Adrenal gland (tissue), 19 donors: ENCODE data around the gene INSM1. TPM values are rescaled to one million over a fixed set of nuclear protein-coding genes. Genes with fewer than 3 reads are reported as not detected.

ENCODE experiments used
- DNase-seq, 7 donors: peaks; one replicate each; pipeline ENCODE4 v3.0.0-alpha.2; 2019 to 2020
- H3K27ac ChIP-seq, 5 donors: fragments of 200-600 bp; sonication (generic) in 4 of 5; 1 replicate in 3 of 5; 2 replicates in 2 of 5; pipeline versions ENCODE4 v1.5.1 to v1.8.0; 2016 to 2020; ENCODE audit warnings: mild to moderate bottlenecking in 1 of 5
- H3K27me3 ChIP-seq: fragments of 200-600 bp; 2 replicates; pipeline ENCODE4 v1.8.0; 2021
- H3K36me3 ChIP-seq, 2 donors: fragments of 200-600 bp; replicated peaks in 1 of 2; 1 replicate in 1 of 2; 2 replicates in 1 of 2; pipeline versions ENCODE4 v1.5.1 to v1.8.0; 2018 to 2022
- H3K4me1 ChIP-seq, 2 donors: fragments of 200-600 bp; replicated peaks in 1 of 2; 1 replicate in 1 of 2; 2 replicates in 1 of 2; pipeline versions ENCODE4 v1.5.1 to v1.8.0; 2018 to 2021
- H3K4me3 ChIP-seq, 4 donors: fragments of 200-600 bp; sonication (generic) in 3 of 4; one replicate each; pipeline ENCODE4 v1.5.1; 2016 to 2018
- H3K9me3 ChIP-seq, 3 donors: fragments of 200-600 bp; sonication (generic) in 1 of 3; replicated peaks in 1 of 3; 1 replicate in 2 of 3; 2 replicates in 1 of 3; pipeline versions ENCODE4 v1.5.1 to v1.8.0; 2016 to 2021
- POLR2A ChIP-seq, 2 donors: fragments of 450-650 bp; IDR thresholded peaks; one replicate each; pipeline ENCODE4 v1.6.1; 2017; ENCODE audit warnings: antibody characterized with exemption in 2 of 2, mild to moderate bottlenecking in 2 of 2, moderate library complexity in 1 of 2
- WGBS, 4 donors: extraction: QIAGEN DNeasy Blood & Tissue Kit in 2 of 4; methylation state at CpG; one replicate each; pipeline versions ENCODE4 v1.1.5 to v1.1.7; 2013 to 2017; 5-methylcytosine and 5-hydroxymethylcytosine counted together
- intact Hi-C, 2 donors: fragments of 100-400 bp; cut with DNase I; formaldehyde crosslinking; loops; one replicate each; pipeline versions ENCODE4 v1.14.1 to v1.15.0; 2022 to 2023
- long read RNA-seq, 10 donors: library from polyadenylated mRNA in 3 of 10; unstranded in 2 of 10; stranded (forward) in 1 of 10; transcript quantifications; one replicate each; pipeline ENCODE4 v2.0.0 and lab custom pipeline, GENCODE V29; 2021 to 2026
- polyA plus RNA-seq, 3 donors: library from polyadenylated mRNA; stranded (reverse); fragments of 200-250 nt in 2 of 3; fragments of 350-450 nt in 1 of 3; fragmentation: Illumina TruSeq in 1 of 3; extraction: RNeasy Lipid Tissue Mini Kit (QIAGEN cat#74804) in 1 of 3; gene quantifications; one replicate each; pipeline ENCODE4 v1.2.3, GENCODE V29; 2013 to 2014
- total RNA-seq, 9 donors: library from RNA; depleted of rRNA in 4 of 9; stranded (reverse); fragments of >200 nt in 4 of 9; fragments of 120-200 nt in 1 of 9; fragmentation: NEBNext Ultra II Directional in 1 of 9; extraction: Animal tissue kit (Norgen Biotek cat#: 25700) in 1 of 9; gene quantifications; one replicate each; pipeline versions ENCODE4 v1.1.0 to v1.2.4, GENCODE V29; 2013 to 2023
- TF ChIP-seq, protein P1 (sequence below), 6 experiments: fragments of 450-650 bp in 4 of 6; fragments of 200-600 bp in 2 of 6; sonication (generic) in 1 of 6; IDR thresholded peaks; 1 replicate in 5 of 6; 2 replicates in 1 of 6; pipeline versions ENCODE4 v1.5.1 to v1.8.0; 2016 to 2021; ENCODE audit warnings: antibody characterized with exemption in 6 of 6, mild to moderate bottlenecking in 2 of 6, moderate library complexity in 1 of 6
- donor health status: healthy with polysubstance abuse.
- donor health status: Bipolar disorder and iron deficiency.
- donor health status: DM: yes; HTN: yes; CAD: no.
- donor health status: DM: no; HTN: no; CAD: no.
- donor health status: DM: no; HTN: no; CAD: no.
- donor health status: DM: yes; HTN: yes; CAD: no.

Gene INSM1, protein sequence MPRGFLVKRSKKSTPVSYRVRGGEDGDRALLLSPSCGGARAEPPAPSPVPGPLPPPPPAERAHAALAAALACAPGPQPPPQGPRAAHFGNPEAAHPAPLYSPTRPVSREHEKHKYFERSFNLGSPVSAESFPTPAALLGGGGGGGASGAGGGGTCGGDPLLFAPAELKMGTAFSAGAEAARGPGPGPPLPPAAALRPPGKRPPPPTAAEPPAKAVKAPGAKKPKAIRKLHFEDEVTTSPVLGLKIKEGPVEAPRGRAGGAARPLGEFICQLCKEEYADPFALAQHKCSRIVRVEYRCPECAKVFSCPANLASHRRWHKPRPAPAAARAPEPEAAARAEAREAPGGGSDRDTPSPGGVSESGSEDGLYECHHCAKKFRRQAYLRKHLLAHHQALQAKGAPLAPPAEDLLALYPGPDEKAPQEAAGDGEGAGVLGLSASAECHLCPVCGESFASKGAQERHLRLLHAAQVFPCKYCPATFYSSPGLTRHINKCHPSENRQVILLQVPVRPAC
- 10 to 100 TPM in 1 of 9 donors, 1 to 10 TPM in 3, under 1 TPM in 2, not detected in 3; 0.10 to 13.3 (median 4.5) TPM for total RNA-seq
- polyA plus RNA-seq, result 10 to 100 TPM in 2 of 3 donors, 1 to 10 TPM in 1; 4.2 to 20.0 (median 11.2) TPM
- long read RNA-seq, donor 1, result 0 reads
- long read RNA-seq, donor 2, result 0 reads
- long read RNA-seq, donor 3, partial matches to known transcripts, result 0 of 4 reads
- long read RNA-seq, donor 3, other reads (novel, unspliced or antisense), result 0 of 4 reads
- long read RNA-seq, donor 4, result 0 reads
- long read RNA-seq, donor 5, result 0 reads
- long read RNA-seq, donor 6, result 0 reads
- long read RNA-seq, donor 7, result 0 reads
- long read RNA-seq, donor 8, result 0 reads
- long read RNA-seq, donor 9, result 0 reads
- long read RNA-seq, donor 10, transcript INSM1-201 (1 exons, 2,829 nt), result major isoform, 6 of 6 reads
- long read RNA-seq, donor 10, partial matches to known transcripts, result 0 of 6 reads
- long read RNA-seq, donor 10, other reads (novel, unspliced or antisense), result 0 of 6 reads

DNA sequence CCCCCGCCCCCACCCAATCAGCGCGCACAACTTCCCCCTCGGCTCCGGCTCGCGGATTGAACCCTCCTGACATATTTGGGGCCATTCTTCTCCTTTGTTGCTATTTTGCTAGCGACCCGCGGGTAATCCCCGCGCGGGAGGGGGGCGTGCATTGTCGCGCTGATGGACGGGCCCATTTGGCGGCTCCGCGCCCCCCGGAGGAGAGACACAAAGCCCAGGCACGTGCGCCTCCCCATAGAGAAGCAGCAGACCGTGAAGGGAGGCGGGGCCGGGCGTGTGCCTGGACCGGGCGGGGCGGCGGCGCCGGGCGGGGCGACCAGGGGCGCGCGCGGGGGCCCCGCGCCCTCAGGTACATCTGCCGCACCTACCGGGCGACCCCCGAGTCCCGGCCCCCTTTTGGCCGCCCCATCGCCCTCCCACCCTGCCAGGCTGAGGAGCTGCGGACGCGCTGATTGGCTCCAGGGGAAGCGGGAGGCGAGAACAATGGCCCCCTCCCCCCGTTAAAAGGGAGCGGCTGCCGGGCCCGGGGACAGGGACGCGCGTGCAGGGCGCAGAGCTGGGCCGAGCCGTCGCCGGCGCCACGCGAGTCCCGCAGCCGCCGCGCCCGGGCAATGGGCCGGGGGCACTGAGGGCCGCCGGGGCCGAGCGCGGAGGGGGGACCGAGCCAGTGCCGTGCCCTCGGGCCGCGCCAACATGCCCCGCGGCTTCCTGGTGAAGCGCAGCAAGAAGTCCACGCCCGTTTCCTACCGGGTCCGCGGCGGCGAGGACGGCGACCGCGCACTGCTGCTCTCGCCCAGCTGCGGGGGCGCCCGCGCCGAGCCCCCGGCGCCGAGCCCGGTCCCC lies at the start of gene INSM1:
TSS of gene INSM1 (plus strand) at position 530 of the 843 bp plus-strand sequence. CDS start at position 694, 164 bp downstream.
- H3K9me3 ChIP-seq, result no peaks in the 10 kb centered on the region
- WGBS, 4 donors, result 0 to 1% (median 0%) methylated on average over 10 to 108 of the region's 108 CpGs
- peak in 1 of 2 donors; percentile 53 for TF ChIP-seq POLR2A (IDR thresholded peaks at IDR 0.05)
- TF ChIP-seq, protein P1, sequence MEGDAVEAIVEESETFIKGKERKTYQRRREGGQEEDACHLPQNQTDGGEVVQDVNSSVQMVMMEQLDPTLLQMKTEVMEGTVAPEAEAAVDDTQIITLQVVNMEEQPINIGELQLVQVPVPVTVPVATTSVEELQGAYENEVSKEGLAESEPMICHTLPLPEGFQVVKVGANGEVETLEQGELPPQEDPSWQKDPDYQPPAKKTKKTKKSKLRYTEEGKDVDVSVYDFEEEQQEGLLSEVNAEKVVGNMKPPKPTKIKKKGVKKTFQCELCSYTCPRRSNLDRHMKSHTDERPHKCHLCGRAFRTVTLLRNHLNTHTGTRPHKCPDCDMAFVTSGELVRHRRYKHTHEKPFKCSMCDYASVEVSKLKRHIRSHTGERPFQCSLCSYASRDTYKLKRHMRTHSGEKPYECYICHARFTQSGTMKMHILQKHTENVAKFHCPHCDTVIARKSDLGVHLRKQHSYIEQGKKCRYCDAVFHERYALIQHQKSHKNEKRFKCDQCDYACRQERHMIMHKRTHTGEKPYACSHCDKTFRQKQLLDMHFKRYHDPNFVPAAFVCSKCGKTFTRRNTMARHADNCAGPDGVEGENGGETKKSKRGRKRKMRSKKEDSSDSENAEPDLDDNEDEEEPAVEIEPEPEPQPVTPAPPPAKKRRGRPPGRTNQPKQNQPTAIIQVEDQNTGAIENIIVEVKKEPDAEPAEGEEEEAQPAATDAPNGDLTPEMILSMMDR (IDR thresholded peaks at IDR 0.05), result no peak
- no peaks in the 10 kb centered on the region for H3K36me3 ChIP-seq
- H3K4me1 ChIP-seq, result peaks cover 0 to 7% of the 10 kb centered on the region in 2 donors
- H3K4me3 ChIP-seq, result peak within 1 kb of the TSS in 1 of 4 donors; percentile 36
- intact Hi-C loops, result loop anchor here (10.0 kb wide), 2 partner anchors 207 to 227 kb away; no protein-coding TSS in a partner anchor
- H3K27me3 ChIP-seq, result peaks cover 85% of the 10 kb centered on the region
- H3K27ac ChIP-seq, result peak within 1 kb of the TSS in 1 of 5 donors; percentile 59
- peak in 1 of 7 donors; percentile 80 for DNase-seq

DNA sequence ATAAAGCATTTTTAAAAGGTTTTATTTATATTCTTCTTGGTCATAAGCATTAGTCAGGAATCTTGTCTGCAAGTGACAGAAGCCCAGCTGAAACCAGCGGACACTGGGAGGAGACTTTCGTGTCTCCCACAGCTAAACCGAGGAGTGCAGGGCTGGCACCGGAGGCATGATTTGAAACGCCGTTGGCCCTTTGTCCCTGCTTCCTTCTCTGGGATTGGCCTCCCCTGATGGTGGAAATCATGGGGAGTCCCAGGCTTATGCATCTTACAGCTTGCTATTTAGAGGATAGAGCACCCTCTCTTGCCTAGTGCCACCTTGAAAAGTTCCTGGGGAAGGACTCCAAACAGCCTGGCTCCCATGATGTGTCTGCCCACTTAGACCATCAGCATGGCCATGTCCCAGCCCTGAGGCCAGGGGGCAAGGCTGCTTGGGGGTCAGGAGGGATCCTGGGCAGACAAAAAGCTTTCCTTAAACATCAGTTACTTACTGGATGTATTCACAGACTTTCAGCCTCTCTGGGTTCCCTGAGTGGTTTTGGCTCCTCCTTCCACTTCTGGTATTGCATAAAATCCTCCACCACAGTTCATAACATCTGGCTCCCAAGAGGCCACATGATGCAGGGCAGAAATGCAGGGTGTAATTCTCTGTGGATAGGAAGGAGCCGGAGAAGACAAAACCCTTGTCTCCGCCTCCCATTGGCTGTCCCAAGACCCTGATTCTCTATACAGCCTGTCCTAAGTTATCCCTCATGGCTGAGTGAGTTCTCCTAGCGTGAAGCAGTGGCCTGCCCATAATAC lies 49.3 kb upstream of the INSM1 start:
- TF ChIP-seq, protein P1 (IDR thresholded peaks at IDR 0.05), result no peak
- TF ChIP-seq POLR2A (IDR thresholded peaks at IDR 0.05), result no peak
- H3K4me3 ChIP-seq, result no peak overlapping the region
- intact Hi-C loops, result no loop called here
- 78 to 86% (median 79%) methylated on average over 8 to 9 of the region's 9 CpGs for WGBS, 4 donors
- no peaks in the 10 kb centered on the region for H3K4me1 ChIP-seq
- H3K36me3 ChIP-seq, result no peaks in the 10 kb centered on the region
- H3K27ac ChIP-seq, result no peak overlapping the region
- H3K27me3 ChIP-seq, result no peaks in the 10 kb centered on the region
- no peak for DNase-seq
- no peaks in the 10 kb centered on the region for H3K9me3 ChIP-seq

DNA sequence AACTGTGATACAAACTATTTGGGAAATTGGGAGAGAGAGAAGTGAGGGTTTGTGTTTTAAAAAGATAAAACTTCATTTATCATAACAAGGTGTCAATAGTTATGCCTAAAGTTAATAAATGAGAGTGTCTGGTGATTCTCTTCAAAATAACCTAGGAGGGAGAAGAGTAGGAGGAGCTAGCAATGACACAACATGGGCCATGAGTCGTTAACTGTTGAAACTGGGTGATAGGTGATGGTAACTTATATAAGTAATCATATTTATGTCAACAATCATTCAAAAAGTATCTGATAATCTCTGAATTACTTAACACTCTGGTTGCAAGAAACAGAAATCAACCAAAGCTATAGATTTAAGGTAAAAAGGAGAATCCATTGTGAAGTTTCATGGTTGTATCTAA lies 46.8 kb upstream of the INSM1 start:
- no peak for DNase-seq
- TF ChIP-seq, protein P1 (IDR thresholded peaks at IDR 0.05), result no peak
- no peak for TF ChIP-seq POLR2A (IDR thresholded peaks at IDR 0.05)
- H3K4me3 ChIP-seq, result no peak overlapping the region
- H3K4me1 ChIP-seq, result no peaks in the 10 kb centered on the region
- no peaks in the 10 kb centered on the region for H3K27me3 ChIP-seq
- WGBS, 4 donors, result 71 to 88% (median 85%) methylated on average over 1 of the region's 1 CpG
- no peaks in the 10 kb centered on the region for H3K36me3 ChIP-seq
- intact Hi-C loops, result no loop called here
- no peaks in the 10 kb centered on the region for H3K9me3 ChIP-seq
- H3K27ac ChIP-seq, result no peak overlapping the region
